Amygdala (tissue), 56 donors: ENCODE measurements around the gene FAR2.
"Not testable (repeated sequence)": the region's sequence is repeated elsewhere in the genome, so short reads cannot be mapped to it uniquely, and the experiment has no call there.

ENCODE experiments used
- DNase-seq, 56 donors: peaks; one replicate each; lab custom pipeline; 2025; lab: John Stamatoyannopoulos, UW

FAR2 gene

DNA sequence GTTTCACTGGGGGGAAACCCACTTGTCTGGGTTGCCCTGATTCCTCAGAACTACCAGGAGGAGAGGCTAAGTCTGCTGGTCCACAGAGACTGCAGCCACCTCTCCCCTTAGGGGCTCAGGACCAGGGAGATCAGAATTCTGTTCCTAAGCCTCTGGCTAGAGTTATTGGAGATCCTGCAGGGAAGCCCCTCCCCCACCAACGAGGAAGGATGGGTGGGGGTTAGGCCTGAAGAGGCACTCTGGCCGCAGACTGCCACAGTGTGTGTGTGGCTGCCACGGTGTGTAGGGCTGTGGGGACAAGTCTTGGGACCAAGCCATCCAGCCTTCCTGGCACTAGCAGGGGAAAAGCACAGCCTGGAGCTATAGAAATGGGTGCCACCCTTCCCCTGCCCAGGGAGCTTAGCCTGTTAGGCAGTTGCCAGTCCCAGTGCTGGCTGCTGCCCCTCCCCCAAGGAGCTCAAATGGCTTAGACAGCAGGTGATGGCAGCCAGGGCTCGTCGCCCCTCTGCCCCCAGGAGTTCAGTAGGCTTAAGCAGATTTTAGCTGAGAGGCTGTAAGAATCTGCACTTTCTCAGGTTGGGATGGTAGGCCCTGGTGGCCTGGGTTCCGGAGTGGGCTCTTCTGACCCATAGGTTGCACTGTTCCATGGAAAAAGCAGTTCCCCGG, 124.2 kb downstream of the FAR2 start:
- DNase-seq = no peak

DNA sequence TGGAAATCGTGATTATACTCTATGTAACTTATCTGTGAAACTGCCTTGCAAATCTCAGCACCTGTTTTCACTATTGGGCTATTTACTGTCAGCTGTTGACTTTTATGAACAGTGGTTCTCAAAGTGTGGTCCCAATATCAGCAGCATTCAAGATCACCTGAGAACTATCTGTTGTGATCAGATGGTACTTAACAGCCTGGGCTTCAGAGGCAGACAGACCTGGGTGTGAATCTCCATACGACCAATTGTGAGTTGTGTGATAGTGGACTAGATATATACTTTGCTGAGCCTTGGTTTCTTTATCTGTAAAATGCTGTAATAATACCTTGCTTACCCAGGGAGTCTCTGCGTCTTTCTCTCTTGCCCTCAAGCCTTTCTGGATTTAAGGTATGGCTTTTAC, 126.8 kb downstream of the FAR2 start:
- DNase-seq = no peak

DNA sequence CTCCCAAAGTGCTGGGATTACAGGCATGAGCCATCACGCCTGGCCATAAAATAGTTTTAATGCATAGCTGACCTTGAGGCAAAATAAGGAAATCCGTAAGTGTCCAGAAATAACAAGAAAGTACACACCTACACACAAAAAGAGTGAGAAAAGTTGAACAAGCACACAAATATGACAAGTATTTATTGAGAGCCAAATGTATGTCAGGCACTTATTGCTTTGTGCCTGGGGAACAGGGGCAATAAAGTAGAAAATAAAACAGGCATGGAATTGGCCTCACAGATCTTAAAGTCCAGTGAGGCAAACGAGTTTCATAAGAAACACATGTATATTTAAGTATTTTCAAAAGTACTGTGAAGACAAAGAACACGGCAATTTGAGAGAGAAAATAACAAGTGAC, 128.2 kb downstream of the FAR2 start:
- no peak for DNase-seq

DNA sequence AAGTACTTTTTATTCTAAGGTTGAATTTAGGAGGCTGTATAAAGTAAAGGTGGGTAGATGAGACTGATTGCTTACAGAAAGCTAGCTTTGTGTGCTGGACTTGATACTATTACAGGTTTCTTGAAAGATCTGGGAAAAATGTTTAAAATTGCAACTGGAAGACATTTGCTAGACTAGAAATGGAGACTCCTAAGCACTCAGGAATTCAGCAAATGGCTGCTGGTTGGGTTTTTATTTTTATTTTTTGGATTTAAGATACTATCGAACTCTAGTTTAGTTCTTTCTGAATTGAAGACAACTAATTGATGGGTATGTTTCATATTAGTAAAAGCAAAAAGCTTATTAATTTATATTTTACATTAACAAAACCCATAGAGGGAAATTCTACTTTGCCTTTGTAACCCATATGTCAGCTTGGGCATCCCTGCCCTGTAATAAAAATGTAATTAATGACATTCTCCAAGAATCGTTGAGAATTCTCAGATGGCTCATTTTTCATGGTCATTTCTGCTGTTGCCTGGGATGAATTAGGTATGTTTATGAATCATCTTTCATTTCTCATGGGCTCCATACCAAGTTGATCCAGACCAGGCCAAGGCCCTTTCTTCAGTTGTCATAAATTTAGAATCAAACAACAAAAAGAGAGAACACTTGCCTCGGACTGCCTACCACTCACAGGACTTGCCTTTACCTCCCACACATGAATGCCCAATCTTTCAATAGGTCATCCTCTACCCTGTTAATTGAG, 129.8 kb downstream of the FAR2 start:
- DNase-seq = no peak

DNA sequence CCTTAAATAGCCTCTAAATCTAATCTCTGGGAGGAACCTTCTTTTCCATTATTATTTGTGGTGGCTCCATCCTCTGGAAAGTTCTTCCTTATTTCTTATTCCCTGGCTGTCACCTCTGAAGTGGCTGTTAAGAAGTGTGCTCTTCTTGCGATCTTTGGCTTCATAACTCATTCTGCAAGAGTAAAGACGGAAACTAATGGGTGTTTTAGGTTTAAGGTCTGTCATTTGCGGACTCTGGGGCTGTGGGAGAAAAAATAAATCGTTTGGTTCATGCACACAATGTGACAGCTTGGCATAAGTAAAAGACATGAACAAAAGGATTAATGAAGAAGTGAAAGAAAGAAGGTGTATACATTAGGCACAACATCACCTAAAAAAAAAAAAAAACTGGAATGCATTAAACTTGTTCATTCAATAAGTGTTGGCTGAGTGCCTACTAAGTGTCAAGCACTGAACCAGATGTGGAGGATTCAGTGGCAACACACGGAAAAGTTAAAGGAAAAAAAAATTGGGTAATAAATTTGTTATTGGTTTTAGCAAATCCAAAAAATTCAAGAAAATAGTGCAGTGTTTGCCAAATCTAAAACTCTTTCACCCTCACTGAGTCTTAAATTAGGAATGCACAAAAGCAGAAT, 132.4 kb downstream of the FAR2 start:
- DNase-seq = no peak

DNA sequence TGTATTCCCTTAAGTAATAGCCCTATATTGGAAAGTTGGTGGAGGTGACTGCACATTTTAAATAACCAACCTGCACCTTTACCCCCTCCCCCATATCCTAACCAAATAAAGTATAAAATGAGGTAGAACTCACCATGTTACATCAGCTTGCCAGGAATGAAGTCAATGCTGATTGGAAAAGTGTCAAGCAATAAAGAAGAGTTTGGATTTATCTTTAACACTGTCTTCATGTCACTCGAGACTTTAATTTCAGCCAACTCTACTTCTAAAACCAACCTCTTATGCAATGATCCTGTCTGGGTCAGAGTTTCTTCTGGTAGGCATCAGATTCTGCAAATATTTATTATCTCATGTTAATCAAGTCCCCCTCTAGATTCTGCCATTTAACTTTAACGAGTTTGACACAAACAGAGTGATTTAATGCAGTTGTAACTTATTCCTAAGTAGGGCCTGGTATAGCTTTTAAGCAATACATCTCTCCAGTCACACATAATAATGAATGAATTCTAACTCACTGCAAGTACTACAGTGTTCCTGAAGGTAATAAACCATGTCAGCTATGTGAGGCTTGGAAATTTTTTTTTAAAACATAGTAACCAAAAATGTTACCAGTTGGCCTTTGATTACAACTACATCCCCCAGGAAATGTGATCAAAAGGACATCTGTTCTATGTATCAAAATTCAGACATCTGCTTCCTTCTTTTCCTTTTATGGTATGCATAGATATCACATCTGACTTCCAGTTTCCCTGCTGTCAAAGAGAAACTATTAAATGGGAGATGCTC, 133.1 kb downstream of the FAR2 start:
- DNase-seq = no peak

DNA sequence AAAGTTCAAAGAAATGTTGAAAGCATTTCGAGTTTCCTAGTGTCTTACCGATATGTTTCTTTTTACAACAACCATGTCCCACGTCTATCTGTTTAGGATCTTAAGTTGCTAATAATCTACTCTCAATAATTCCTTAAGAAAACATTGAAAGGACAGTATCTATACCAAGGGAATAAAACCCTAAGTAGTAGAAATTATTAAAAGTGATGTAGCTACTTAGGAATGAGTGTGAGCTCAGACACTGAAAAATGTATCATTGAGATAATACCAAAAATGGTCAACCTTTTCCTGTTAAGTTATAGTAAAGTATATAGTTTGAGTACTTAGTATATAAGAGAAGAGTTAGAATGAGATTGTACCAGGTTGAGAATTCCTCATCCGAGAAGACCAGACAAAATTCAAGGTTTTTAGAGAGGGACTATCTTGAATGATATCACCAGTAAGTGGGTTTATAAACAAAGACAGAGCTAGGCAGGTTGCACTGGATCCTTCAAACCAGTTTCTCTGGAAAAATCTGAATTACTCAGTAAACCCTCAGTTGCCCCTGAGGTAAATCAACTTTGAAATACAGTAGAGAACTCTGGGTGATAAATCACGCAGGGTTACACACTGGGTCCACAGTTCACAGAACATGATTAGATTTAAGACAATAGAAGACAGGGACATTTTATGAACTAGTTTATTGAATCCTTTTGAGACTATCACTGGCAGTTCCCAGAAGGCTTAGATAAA, 135.1 kb downstream of the FAR2 start:
- no peak for DNase-seq

DNA sequence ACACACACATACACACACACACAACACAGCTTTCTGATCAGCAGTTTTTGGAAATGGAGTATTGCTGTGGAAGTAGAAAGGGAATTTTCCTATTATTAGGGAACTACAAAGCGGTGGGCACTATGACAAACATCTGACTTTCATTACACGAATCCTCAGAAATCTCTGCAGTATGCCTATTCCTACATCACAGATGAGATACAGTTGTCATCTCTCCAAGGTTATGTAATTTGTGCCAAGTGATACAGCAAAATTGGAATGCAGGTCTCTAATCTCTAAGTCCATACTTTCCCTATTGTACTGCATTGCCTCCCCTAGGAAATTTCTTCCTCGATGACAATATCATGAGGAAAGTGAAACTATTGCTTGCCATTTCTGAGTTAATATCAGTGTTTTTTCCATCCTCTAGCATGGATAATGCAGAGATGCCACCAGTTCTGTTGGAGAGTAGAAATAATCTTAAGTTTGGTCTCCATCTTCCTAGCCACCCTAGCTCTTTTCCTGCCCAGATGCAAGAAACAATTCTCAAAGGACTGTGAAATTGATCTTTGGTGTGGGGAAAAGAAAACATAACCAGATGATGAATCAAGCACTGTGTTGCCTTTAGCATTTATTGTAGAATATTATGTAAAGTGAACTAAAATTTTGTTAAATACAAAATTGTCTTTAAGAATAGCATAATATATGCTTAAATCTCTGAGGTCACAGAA, 137.2 kb downstream of the FAR2 start:
- DNase-seq = no peak

DNA sequence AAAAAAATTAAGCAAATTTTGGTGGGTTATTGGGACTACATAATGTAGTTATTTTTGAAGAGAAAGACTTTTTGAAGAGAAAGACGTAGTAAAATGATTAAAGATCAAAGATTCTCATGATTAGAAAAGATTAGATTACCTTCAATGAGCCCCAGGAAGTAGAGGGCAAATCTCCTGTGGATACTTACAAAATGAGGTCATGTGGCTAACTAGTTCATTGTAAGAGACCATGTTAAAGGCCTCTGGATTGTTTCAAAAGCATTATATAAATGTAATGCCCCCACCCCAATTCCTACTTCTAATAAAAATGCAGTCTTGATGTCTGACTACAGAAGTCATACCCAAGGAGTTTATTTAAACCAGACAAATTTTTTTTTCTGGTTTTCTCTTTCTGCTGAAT, 138.5 kb downstream of the FAR2 start:
- no peak for DNase-seq

DNA sequence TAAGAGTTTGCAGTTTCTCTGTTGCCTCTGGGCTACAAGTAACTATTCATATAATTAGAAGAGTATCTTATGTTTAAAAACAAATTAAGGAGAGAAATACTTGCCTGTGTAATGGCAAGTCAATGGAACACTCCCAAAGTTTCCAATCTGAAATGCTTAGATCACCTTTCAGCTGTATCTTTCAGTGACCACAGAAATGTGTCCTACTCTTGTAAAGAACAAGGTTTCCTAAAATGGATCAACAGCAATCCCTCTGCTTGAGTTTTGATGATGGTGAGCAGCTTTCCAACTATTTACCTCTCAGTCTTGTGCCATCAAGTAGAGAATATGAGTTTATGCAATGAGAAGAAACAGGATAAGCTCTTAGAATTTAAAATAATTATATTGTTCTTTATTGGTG, 139.0 kb downstream of the FAR2 start:
- no peak for DNase-seq

DNA sequence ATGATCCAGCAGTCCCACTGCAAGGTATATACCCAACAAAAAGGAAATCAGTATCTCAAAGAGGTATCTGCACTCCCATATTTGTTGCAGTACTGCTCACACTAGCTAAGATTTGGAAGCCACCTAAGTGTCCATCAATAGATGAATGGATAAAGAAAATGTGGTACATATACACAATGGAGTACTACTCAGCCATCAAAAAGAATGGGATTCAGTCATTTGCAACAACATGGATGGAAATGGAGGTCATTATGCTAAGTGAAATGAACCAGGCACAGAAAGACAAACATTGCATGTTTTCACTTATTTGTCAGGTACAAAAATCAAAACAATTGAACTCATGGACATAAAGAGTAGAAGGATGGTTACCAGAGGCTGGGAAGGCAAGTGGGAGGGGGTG, 141.4 kb downstream of the FAR2 start:
- not testable (repeated sequence) for DNase-seq

DNA sequence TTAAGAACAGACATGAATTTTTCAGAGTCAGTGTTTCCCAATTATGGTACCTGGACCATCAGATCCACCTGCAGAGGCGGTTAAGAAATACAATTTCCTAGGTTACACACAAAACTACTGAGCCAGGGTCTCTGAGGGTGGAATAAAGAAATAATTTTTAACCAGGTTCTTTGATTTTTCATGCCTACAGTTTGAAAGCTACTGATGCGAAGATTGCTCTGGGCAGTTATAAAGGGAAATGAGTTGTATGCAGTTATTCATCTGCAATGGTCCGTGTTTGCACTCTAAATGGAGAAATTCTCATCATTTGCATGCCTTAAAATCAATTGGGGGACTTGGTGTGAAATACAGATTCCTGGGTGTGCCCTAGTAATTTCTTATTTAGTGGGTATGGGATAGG, 142.1 kb downstream of the FAR2 start:
- no peak for DNase-seq

DNA sequence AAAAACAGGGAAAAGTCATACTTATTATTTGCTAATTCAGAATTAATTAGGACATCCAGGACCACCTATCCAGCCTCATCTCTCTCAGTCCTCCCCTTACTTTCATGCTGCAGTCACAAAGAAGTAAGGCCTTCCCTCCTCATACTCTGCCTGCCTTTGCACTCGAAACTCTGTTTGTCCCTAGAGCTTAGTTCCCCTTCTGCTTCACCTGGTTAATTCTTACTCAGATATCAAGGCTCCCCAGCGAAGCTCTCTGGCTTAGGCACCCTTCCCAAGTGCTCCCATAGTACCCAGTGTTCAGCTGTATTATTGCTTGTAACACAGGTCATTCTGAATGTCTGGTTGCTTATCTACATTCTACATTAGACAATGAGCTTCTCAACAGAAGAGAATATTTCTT, 150.6 kb downstream of the FAR2 start:
- no peak for DNase-seq

DNA sequence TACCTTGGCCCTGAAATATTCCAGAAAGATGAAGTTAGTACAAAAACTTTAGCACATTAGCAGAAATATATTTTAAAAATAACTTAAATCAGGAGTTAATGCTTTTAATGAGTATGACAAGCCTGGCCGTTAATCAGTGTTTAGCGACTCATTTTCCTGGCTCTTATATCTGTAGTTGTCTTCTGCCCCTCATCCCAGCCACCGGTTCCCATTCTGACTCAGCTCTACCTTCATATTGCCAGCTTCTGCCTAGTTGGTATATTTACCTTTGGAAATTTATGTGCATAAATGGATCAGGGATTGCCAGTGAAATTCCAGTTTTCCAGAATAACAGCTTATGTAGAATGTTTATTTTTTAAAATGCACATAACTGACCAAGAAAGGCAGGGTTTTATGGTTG, 152.0 kb downstream of the FAR2 start:
- no peak for DNase-seq

DNA sequence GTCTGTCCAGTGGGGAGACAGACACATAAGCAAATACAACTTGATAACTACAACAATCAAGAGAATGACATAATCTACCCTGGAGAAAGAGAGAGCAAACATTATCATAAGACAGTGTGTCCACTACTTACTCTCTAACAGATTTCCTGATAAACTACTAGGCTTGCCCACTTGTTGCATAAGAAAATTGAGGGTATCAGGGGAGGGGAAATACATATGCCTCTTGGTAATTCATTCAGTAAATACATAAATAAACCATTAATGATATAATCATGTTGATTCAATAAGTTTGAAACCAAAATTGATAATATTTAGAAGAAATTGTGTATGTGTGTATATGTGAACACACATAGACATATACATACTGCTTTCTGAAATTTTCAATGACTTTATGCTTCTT, 155.3 kb downstream of the FAR2 start:
- no peak for DNase-seq

DNA sequence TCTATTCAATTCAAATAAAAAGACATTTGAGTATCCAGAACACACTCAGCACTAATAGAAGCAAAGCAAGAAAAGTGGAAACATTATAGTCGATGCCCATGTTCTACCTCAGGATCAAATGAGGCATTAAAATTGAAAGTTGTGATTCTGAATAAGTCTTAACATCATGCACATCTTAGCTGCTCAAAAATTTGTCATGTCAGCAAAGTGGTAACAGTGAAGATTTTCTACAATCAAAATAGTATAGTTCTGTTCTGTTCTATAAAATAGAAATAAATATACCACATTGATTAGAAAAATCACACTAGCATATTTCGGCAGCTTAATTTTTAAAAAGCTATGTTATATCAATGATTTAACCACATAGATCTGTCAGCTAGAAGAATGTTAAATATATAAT, 157.2 kb downstream of the FAR2 start:
- no peak for DNase-seq

DNA sequence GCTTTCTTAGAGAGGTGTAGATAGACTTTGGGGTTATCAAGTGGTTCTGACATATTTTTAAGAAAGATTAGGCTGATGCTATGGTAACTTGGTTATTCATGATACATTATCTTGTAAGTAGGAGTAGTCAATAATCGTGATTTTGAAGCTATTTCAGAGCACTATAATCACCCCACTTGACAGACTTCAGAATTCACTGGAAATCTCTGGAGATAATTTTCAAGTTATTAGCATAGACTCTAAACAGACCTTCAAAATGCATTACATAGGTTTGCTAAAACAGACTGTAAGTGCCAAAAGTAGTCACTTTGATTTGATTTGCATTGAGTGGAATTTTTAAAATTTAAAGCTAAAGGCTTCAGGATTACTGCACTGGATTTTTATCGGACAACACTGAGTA, 157.6 kb downstream of the FAR2 start:
- DNase-seq = no peak

DNA sequence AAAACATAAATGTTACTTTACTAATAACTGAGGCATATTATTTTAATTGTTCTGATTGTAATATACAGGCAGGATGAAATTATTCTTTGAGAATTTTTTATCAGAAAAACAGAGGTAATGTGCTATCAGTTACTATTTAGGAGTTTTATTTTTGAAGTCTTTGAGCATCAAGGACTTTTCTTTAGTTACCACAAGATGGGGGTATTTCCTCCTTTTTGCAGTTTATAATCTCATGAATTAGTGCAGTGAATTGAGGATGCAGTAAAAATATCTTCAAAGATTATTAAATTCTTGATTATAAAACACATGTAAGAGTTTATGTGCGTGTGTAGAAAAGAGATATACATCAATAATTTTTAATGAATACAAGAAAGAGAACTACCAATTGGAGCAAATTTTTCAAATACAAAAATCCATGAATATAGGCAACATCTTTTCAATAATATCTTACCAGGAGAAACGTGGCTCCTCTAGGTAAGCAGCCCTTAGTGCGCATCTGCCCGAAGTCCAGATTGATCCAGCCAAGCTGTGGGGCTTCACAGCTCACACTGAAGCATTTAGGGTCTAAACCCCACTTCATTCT, 160.3 kb downstream of the FAR2 start:
- DNase-seq = no peak

DNA sequence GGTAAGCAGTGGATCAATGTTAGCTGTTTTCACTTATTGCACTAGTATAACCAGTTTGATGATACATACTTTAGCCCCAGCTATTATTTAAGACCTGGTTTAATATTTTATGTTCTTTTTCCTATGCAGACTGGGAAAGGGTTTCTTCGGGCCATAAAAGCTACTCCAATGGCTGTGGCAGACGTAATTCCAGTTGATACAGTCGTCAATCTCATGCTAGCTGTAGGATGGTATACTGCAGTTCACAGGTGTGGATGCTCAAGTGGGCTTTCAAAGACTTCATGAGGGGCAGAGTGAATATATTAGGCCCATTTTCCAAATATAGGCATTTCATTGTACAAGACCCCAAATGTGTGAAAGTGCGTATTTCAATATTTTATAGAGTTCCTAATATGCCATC, 161.8 kb downstream of the FAR2 start:
- no peak for DNase-seq

DNA sequence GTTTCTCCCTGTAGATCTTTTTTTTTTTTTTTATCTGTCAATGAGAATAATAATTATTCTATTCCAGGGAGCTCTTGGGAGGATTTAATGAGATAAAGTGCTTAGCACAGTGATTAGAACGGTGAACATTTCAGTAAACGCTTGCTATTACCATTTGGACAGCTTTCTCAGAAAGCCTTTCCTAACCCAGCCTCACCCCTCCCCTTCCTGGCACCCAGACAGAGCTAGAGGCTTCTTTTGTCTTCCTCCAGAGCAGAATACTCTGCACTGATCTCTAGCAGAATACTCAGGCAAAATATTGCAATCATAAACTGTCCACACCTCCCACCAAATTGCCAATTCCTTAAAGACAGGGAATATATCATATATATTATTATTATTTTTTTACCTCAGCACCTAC, 165.3 kb downstream of the FAR2 start:
- DNase-seq = peak in 24 of 56 donors; percentile 0 to 57 (median 12)
